ENCODE data around the gene IRX2. TPM values are rescaled to one million over a fixed set of nuclear protein-coding genes. Genes with fewer than 3 reads are reported as not detected.

Gene IRX2
- total and polyA plus RNA-seq, 2 of the 8 experiments (the other 6 are each of a cell fraction or from before 2014, with no cell fraction given): 23.4 to 40.4 TPM

DNA sequence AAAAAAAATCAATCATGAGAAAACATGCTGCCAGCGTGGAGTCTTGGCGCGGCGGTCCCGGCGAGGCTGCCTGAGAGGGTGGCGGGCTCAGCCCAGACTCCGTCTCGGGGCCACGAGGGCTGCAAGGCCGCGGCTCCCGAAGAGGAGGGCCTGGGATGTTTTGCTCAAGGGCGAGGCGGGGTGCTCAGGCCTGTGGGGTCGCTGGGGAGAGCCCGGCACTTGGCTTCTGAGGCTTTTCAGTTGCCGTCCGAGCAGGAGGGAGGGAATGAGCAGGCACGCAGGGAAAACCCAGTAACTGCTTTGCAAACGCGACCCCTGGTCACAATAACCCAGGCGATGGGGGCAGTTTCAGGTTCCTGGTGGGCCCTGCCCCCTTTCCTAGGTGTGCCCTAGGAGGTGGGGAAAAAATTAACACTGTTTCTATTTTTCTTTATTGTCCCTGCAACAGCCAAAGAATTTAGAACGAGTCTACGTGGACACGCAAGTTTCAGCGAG lies 3.2 kb upstream of the IRX2 start (continued):
- TF ChIP-seq ZNF274 (IDR thresholded peaks at IDR 0.05; ENCODE audit: borderline replicate concordance, extremely low read depth, low read length) (no peak), KDM4A (IDR thresholded peaks at IDR 0.05; ENCODE audit: low read depth, low read length, severe bottlenecking) (no peak), TCF12 (IDR thresholded peaks at IDR 0.05; ENCODE audit: low read depth, low read length) (no peak), SIRT6 (IDR thresholded peaks at IDR 0.05; ENCODE audit: low read length) (no peak), RNF2 (IDR thresholded peaks at IDR 0.05; ENCODE audit: borderline replicate concordance, low read depth, low read length, missing control alignments, poor library complexity, severe bottlenecking) (no peak), CHD2 (IDR thresholded peaks at IDR 0.05; ENCODE audit: low read length) (no peak), FOSL1 (IDR thresholded peaks at IDR 0.05; ENCODE audit: insufficient read depth, low read depth, low read length) (no peak), BACH1 (IDR thresholded peaks at IDR 0.05; ENCODE audit: low read length) (0 out of 2 replicates have a peak, but pooled peaks have one; percentile 4), E2F6 (IDR thresholded peaks at IDR 0.05) (peak; percentile 70), TBP (IDR thresholded peaks at IDR 0.05; ENCODE audit: low read depth, low read length) (no peak), ASH2L (IDR thresholded peaks at IDR 0.05; ENCODE audit: low read length) (peak; percentile 20), CBX5 (IDR thresholded peaks at IDR 0.05; ENCODE audit: low read depth, low read length) (no peak)
- TF ChIP-seq, protein P1, sequence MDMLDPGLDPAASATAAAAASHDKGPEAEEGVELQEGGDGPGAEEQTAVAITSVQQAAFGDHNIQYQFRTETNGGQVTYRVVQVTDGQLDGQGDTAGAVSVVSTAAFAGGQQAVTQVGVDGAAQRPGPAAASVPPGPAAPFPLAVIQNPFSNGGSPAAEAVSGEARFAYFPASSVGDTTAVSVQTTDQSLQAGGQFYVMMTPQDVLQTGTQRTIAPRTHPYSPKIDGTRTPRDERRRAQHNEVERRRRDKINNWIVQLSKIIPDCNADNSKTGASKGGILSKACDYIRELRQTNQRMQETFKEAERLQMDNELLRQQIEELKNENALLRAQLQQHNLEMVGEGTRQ (IDR thresholded peaks at IDR 0.05; ENCODE audit: low read length): no peak
